AG04449 (cell line): Measurements from ENCODE around the gene KCNH1.
"Not testable (repeated sequence)": the region's sequence is repeated elsewhere in the genome, so short reads cannot be mapped to it uniquely, and the experiment has no call there.

Experiments used
- CTCF ChIA-PET: fragments of 350-600 bp; formaldehyde crosslinking; extraction: SDS; loops from one replicate; lab custom pipeline; 2021; ENCODE audit warnings: antibody characterized with exemption; lab: Yijun Ruan, JAX
- POLR2A ChIA-PET: fragments of 400-600, 350-600 bp; formaldehyde crosslinking; extraction: SDS; loops from one replicate; lab custom pipeline; 2020; ENCODE audit warnings: antibody characterized with exemption, inconsistent platforms; lab: Yijun Ruan, JAX
- DNase-seq: peaks from one replicate; pipeline ENCODE4 v3.0.0-alpha.2; 2010; ENCODE audit warnings: low read depth, low spot score
- H3K4me3 ChIP-seq: 2 replicates; pipeline ENCODE4 v1.5.1; 2011; ENCODE audit warnings: low read depth, mild to moderate bottlenecking, control low read depth, low read length
- CTCF ChIP-seq: IDR thresholded peaks from one replicate; pipeline ENCODE4 v1.5.1; 2011; ENCODE audit warnings: mild to moderate bottlenecking, moderate library complexity, low read length, control low read depth, inconsistent platforms; ENCODE audit not compliant: insufficient read depth; ENCODE audit errors: missing control alignments

KCNH1 gene

GRCh38 chr1:210677533-210677932 lies 456.4 kb downstream of the KCNH1 start:
- DNase-seq = no peak
- TF ChIP-seq CTCF = no peak
- no peak overlapping the region for H3K4me3 ChIP-seq
- ChIA-PET POLR2A (no interaction called here), CTCF (interaction anchor here (0.7 to 1.2 kb wide), 3 partner anchors 9 to 456 kb away, joined by 3 to 4 read pairs (median 3); partner anchors contain the start of gene KCNH1)

GRCh38 chr1:210676539-210676938 lies 457.4 kb downstream of the KCNH1 start:
- DNase-seq = no peak
- TF ChIP-seq CTCF = no peak
- ChIA-PET CTCF (interaction anchor here (1.0 to 1.8 kb wide), 3 partner anchors 12 to 457 kb away, joined by 3 to 7 read pairs (median 3); partner anchors contain the start of gene KCNH1), POLR2A (interaction anchor here (0.9 kb wide), 1 partner anchor 11 kb away, joined by 3 read pairs; no protein-coding TSS in a partner anchor)
- H3K4me3 ChIP-seq = no peak overlapping the region

- CTCF ChIA-PET = no interaction called here
- DNase-seq = no peak
- POLR2A ChIA-PET = no interaction called here
- no peak overlapping the region for H3K4me3 ChIP-seq
- no peak for TF ChIP-seq CTCF
Measured at GRCh38 chr1:210674151-210674550, 459.8 kb downstream of the KCNH1 start.

- H3K4me3 ChIP-seq = no peak overlapping the region
- ChIA-PET CTCF (no interaction called here), POLR2A (no interaction called here)
- DNase-seq = no peak
- TF ChIP-seq CTCF = no peak
Measured at GRCh38 chr1:210669951-210670350, 464.0 kb downstream of the KCNH1 start.

- POLR2A ChIA-PET = no interaction called here
- CTCF ChIA-PET = interaction anchor here (1.2 kb wide), 1 partner anchor 9 kb away, joined by 5 read pairs; no protein-coding TSS in a partner anchor
- TF ChIP-seq CTCF = no peak
- no peak overlapping the region for H3K4me3 ChIP-seq
- no peak for DNase-seq
Measured at GRCh38 chr1:210663730-210664573, 470.0 kb downstream of the KCNH1 start.

GRCh38 chr1:210662291-210663050 lies 471.5 kb downstream of the KCNH1 start:
- ChIA-PET CTCF (no interaction called here), POLR2A (no interaction called here)
- no peak for DNase-seq
- no peak overlapping the region for H3K4me3 ChIP-seq
- no peak for TF ChIP-seq CTCF

- DNase-seq, POLR2A ChIA-PET, CTCF ChIA-PET, H3K4me3 ChIP-seq: not testable (repeated sequence)
Measured at GRCh38 chr1:210661520-210661919, 472.4 kb downstream of the KCNH1 start.
